HEK293 (cell line): ENCODE data around the gene KCTD10.
"Not testable (repeated sequence)": the region's sequence is repeated elsewhere in the genome, so short reads cannot be mapped to it uniquely, and the experiment has no call there.

ENCODE experiments used
- CTCF ChIP-seq: fragments of 450-650 bp; formaldehyde crosslinking; IDR thresholded peaks from 2 replicates; pipeline ENCODE4 v1.5.1; 2016; ENCODE audit warnings: missing biosample characterization, missing genetic modification characterization
- EGR2 ChIP-seq: fragments of 450-650 bp; formaldehyde crosslinking; IDR thresholded peaks from 2 replicates; pipeline ENCODE4 v1.5.1; 2016; ENCODE audit warnings: low read depth, missing biosample characterization, missing genetic modification characterization
- KLF9 ChIP-seq: fragments of 450-650 bp; formaldehyde crosslinking; IDR thresholded peaks from 2 replicates; pipeline ENCODE4 v1.5.1; 2016; ENCODE audit warnings: missing biosample characterization, missing genetic modification characterization, low read depth
- WT1 ChIP-seq: fragments of 450-650 bp; formaldehyde crosslinking; IDR thresholded peaks from 2 replicates; pipeline ENCODE4 v1.5.1; 2016; ENCODE audit warnings: missing biosample characterization, missing genetic modification characterization
- ZNF292 ChIP-seq: fragments of 450-650 bp; formaldehyde crosslinking; IDR thresholded peaks from 2 replicates; pipeline ENCODE4 v1.5.1; 2016; ENCODE audit warnings: low read depth, missing biosample characterization, missing genetic modification characterization, borderline replicate concordance
- ZNF571 ChIP-seq: fragments of 450-650 bp; formaldehyde crosslinking; IDR thresholded peaks from 2 replicates; pipeline ENCODE4 v1.5.0; 2017; ENCODE audit warnings: missing biosample characterization, missing genetic modification characterization

GRCh38 chr12:109428804-109429203 lies 48.3 kb downstream of the KCTD10 start:
- not testable (repeated sequence) for TF ChIP-seq EGR2, KLF9, CTCF, ZNF571, WT1, ZNF292 (tag by site-specific recombination)
